HepG2 (cell line): Measurements from ENCODE around the gene CFL1. TPM values are rescaled to one million over a fixed set of nuclear protein-coding genes. Genes with fewer than 3 reads are reported as not detected.

Experiments used
- ARID2 ChIP-seq: sonication (generic); formaldehyde crosslinking; IDR thresholded peaks from 2 replicates; pipeline ENCODE4 v1.8.1; 2022; ENCODE audit warnings: mild to moderate bottlenecking, missing genetic modification reagents, borderline replicate concordance
- CENPX ChIP-seq: sonication (generic); formaldehyde crosslinking; IDR thresholded peaks from 2 replicates; pipeline ENCODE4 v1.9.0; 2021; ENCODE audit warnings: mild to moderate bottlenecking, missing genetic modification reagents, moderate library complexity
- GTF3A ChIP-seq: sonication (generic); formaldehyde crosslinking; conservative IDR thresholded peaks from 2 replicates; pipeline ENCODE4 v1.4.0; 2020; ENCODE audit warnings: mild to moderate bottlenecking, missing genetic modification reagents
- IRF2 ChIP-seq: IDR thresholded peaks from 2 replicates; pipeline ENCODE4 v1.6.1; 2018; ENCODE audit warnings: missing genetic modification reagents, missing compliant biosample characterization
- KDM6A ChIP-seq: IDR thresholded peaks from 2 replicates; pipeline ENCODE4 v1.6.1; 2016; ENCODE audit warnings: low read depth
- MAFF ChIP-seq: IDR thresholded peaks from 2 replicates; pipeline ENCODE4 v1.6.1; 2011; ENCODE audit warnings: low read depth, low read length, improper control_type of control experiment
- MLLT10 ChIP-seq: sonication (generic); formaldehyde crosslinking; IDR thresholded peaks from 2 replicates; pipeline ENCODE4 v1.4.0; 2020; ENCODE audit warnings: missing genetic modification reagents
- MTA3 ChIP-seq: sonication (generic); formaldehyde crosslinking; IDR thresholded peaks from 2 replicates; pipeline ENCODE4 v1.4.0; 2020; ENCODE audit warnings: missing genetic modification reagents
- MYNN ChIP-seq: sonication (generic); formaldehyde crosslinking; IDR thresholded peaks from 2 replicates; pipeline ENCODE4 v1.4.0; 2020; ENCODE audit warnings: mild to moderate bottlenecking, low read depth, missing genetic modification reagents
- NFYB ChIP-seq: sonication (generic); formaldehyde crosslinking; IDR thresholded peaks from 2 replicates; pipeline ENCODE4 v1.4.0; 2020; ENCODE audit warnings: missing genetic modification reagents
- RBAK ChIP-seq: sonication (generic); formaldehyde crosslinking; IDR thresholded peaks from 2 replicates; pipeline ENCODE4 v1.5.1; 2020; ENCODE audit warnings: mild to moderate bottlenecking, missing genetic modification reagents
- SALL2 ChIP-seq: sonication (generic); formaldehyde crosslinking; IDR thresholded peaks from 2 replicates; pipeline ENCODE4 v1.8.1; 2023; ENCODE audit warnings: mild to moderate bottlenecking, missing genetic modification reagents, inconsistent platforms
- TAF15 ChIP-seq: fragments of 200-400 bp; formaldehyde crosslinking; IDR thresholded peaks from one replicate; pipeline ENCODE4 v1.6.1; 2018; ENCODE audit warnings: mild to moderate bottlenecking, low read depth, low read length; ENCODE audit not compliant: poor library complexity, severe bottlenecking
- TARDBP ChIP-seq: sonication (generic); formaldehyde crosslinking; IDR thresholded peaks from 2 replicates; pipeline ENCODE4 v1.8.0; 2022; ENCODE audit warnings: mild to moderate bottlenecking, missing genetic modification reagents
- XRCC5 ChIP-seq: fragments of 200-400 bp; formaldehyde crosslinking; optimal IDR thresholded peaks from 2 replicates; pipeline ENCODE3; 2017; ENCODE audit warnings: mild to moderate bottlenecking, low read length
- ZNF235 ChIP-seq: sonication (generic); formaldehyde crosslinking; IDR thresholded peaks from 2 replicates; pipeline ENCODE4 v1.8.1; 2023; ENCODE audit warnings: mild to moderate bottlenecking, missing genetic modification reagents, borderline replicate concordance
- ZNF605 ChIP-seq: sonication (generic); formaldehyde crosslinking; IDR thresholded peaks from 2 replicates; pipeline ENCODE4 v1.8.0; 2022; ENCODE audit warnings: mild to moderate bottlenecking, missing genetic modification reagents
- ZNF761 ChIP-seq: sonication (generic); formaldehyde crosslinking; conservative IDR thresholded peaks from 2 replicates; pipeline ENCODE4 v1.4.0; 2020; ENCODE audit warnings: mild to moderate bottlenecking, missing genetic modification reagents
- ZNF878 ChIP-seq: sonication (generic); formaldehyde crosslinking; IDR thresholded peaks from 2 replicates; pipeline ENCODE4 v1.8.1; 2023; ENCODE audit warnings: mild to moderate bottlenecking, missing genetic modification reagents, moderate library complexity
- ZSCAN30 ChIP-seq: sonication (generic); formaldehyde crosslinking; IDR thresholded peaks from 2 replicates; pipeline ENCODE4 v1.5.0; 2020; ENCODE audit warnings: mild to moderate bottlenecking, missing genetic modification reagents
- polyA plus RNA-seq, 8 experiments: library from polyadenylated mRNA; depleted of rRNA in 3 of 8; stranded (reverse) in 7 of 8; unstranded in 1 of 8; fragments of >200 nt; fragmentation: Illumina TruSeq in 4 of 8; extraction: Trizol in 4 of 8; gene quantifications; 2 replicates each; pipeline versions ENCODE4 v1.2.1 to v1.2.3, GENCODE V29; 2011 to 2016; ENCODE audit warnings: low read depth in 4 of 8, missing spikeins in 1 of 8, mixed read lengths in 1 of 8; ENCODE audit not compliant: insufficient read depth in 1 of 8
- total RNA-seq, 5 experiments: library from RNA; depleted of rRNA; stranded (reverse); fragments of >200 nt; fragmentation: Illumina TruSeq; extraction: Trizol; gene quantifications; 2 replicates each; pipeline ENCODE4 v1.2.3, GENCODE V29; 2016; ENCODE audit warnings: low read depth in 1 of 5
- TF ChIP-seq, protein P1 (sequence below): sonication (generic); formaldehyde crosslinking; IDR thresholded peaks from 2 replicates; pipeline ENCODE4 v1.4.0; 2020; ENCODE audit warnings: mild to moderate bottlenecking, missing genetic modification reagents
- TF ChIP-seq, protein P2 (sequence below): sonication (generic); formaldehyde crosslinking; IDR thresholded peaks from 2 replicates; pipeline ENCODE4 v1.4.0; 2020; ENCODE audit warnings: missing genetic modification reagents
- TF ChIP-seq, protein P3 (sequence below): sonication (generic); formaldehyde crosslinking; conservative IDR thresholded peaks from 2 replicates; pipeline ENCODE4 v1.4.0; 2020; ENCODE audit warnings: missing genetic modification reagents
- TF ChIP-seq, protein P4 (sequence below): sonication (generic); formaldehyde crosslinking; IDR thresholded peaks from 2 replicates; pipeline ENCODE4 v1.4.0; 2020; ENCODE audit warnings: missing genetic modification reagents, low read depth, mild to moderate bottlenecking, borderline replicate concordance
- TF ChIP-seq, protein P5 (sequence below): conservative IDR thresholded peaks from 2 replicates; pipeline ENCODE4 v1.6.1; 2018; ENCODE audit warnings: missing genetic modification reagents

The CFL1 gene
- total and polyA plus RNA-seq, 2 of the 13 experiments (the other 11 are each of a cell fraction or from before 2014, with no cell fraction given) = 379 to 383 TPM

DNA sequence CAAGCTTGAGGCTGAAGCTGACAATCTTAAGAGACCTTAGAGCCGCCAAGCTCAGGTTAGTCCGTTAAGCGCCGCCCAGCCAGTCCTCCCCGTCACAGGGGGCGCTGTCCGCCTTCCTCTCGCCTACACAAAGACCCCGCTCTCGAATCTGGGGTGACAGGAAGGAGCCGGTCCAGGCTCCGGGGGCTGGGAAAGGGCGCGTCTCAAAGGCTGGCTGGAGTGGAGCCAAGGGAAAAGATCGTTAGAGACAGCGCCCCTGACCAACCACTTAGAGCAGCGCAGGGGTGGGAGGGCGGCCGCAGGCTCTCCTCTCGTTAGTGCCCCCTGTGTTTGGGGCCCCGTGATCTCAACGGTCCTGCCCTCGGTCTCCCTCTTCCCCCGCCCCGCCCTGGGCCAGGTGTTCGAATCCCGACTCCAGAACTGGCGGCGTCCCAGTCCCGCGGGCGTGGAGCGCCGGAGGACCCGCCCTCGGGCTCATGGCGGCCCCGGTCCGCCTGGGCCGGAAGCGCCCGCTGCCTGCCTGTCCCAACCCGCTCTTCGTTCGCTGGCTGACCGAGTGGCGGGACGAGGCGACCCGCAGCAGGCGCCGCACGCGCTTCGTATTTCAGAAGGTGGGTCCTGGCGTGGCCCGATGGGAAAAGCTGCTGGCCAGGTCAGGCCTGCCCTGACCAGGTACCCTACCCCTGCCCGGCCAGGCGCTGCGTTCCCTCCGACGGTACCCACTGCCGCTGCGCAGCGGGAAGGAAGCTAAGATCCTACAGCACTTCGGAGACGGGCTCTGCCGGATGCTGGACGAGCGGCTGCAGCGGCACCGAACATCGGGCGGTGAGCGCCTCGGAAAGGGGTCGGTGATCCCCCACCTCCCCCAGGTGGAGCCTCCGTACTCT, 2.5 kb upstream of the CFL1 start, which contains the start of gene MUS81 (continued):
- TF ChIP-seq RBAK (CRISPR knock-in tag) = no peak
- TF ChIP-seq KDM6A (CRISPR knock-in tag) = no peak
- TF ChIP-seq, protein P1, sequence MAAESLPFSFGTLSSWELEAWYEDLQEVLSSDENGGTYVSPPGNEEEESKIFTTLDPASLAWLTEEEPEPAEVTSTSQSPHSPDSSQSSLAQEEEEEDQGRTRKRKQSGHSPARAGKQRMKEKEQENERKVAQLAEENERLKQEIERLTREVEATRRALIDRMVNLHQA (CRISPR knock-in tag) = no peak
- no peak for TF ChIP-seq GTF3A
- TF ChIP-seq ZNF878 (CRISPR knock-in tag) = no peak; the same call in 1 of the 2 replicates
- TF ChIP-seq, protein P2, sequence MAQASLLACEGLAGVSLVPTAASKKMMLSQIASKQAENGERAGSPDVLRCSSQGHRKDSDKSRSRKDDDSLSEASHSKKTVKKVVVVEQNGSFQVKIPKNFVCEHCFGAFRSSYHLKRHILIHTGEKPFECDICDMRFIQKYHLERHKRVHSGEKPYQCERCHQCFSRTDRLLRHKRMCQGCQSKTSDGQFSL = no peak
- TF ChIP-seq, protein P3, sequence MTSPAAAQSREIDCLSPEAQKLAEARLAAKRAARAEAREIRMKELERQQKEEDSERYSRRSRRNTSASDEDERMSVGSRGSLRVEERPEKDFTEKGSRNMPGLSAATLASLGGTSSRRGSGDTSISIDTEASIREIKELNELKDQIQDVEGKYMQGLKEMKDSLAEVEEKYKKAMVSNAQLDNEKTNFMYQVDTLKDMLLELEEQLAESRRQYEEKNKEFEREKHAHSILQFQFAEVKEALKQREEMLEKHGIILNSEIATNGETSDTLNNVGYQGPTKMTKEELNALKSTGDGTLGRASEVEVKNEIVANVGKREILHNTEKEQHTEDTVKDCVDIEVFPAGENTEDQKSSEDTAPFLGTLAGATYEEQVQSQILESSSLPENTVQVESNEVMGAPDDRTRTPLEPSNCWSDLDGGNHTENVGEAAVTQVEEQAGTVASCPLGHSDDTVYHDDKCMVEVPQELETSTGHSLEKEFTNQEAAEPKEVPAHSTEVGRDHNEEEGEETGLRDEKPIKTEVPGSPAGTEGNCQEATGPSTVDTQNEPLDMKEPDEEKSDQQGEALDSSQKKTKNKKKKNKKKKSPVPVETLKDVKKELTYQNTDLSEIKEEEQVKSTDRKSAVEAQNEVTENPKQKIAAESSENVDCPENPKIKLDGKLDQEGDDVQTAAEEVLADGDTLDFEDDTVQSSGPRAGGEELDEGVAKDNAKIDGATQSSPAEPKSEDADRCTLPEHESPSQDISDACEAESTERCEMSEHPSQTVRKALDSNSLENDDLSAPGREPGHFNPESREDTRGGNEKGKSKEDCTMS (CRISPR knock-in tag) = no peak
- no peak for TF ChIP-seq ZNF235
- TF ChIP-seq MTA3 (CRISPR knock-in tag) = no peak
- 0 out of 2 replicates have a peak, but pooled peaks have one; percentile 48 for TF ChIP-seq ZSCAN30 (CRISPR knock-in tag)
- TF ChIP-seq MLLT10 (CRISPR knock-in tag) = no peak
- TF ChIP-seq ZNF761 (CRISPR knock-in tag) = 0 out of 2 replicates have a peak, but pooled peaks have one; percentile 18
- peak; percentile 52 for TF ChIP-seq TAF15
- no peak for TF ChIP-seq MAFF
- TF ChIP-seq, protein P4, sequence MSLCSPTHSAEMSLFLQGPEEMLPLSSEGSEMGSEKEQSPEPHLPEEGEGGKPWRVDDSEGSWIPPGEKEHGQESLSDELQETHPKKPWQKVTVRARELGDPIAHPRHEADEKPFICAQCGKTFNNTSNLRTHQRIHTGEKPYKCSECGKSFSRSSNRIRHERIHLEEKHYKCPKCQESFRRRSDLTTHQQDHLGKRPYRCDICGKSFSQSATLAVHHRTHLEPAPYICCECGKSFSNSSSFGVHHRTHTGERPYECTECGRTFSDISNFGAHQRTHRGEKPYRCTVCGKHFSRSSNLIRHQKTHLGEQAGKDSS = peak; percentile 49; the same call in 1 of the 2 replicates
- TF ChIP-seq SALL2 = peak; percentile 70
- TF ChIP-seq XRCC5 = peak; percentile 95
- TF ChIP-seq ZNF605 (CRISPR knock-in tag) = peak; percentile 31; the same call in 1 of the 2 replicates
- no peak for TF ChIP-seq CENPX (CRISPR knock-in tag)
- TF ChIP-seq MYNN (CRISPR knock-in tag) = no peak
- peak; percentile 67 for TF ChIP-seq TARDBP (CRISPR knock-in tag)
- TF ChIP-seq ARID2 (CRISPR knock-in tag) = no peak
- TF ChIP-seq, protein P5, sequence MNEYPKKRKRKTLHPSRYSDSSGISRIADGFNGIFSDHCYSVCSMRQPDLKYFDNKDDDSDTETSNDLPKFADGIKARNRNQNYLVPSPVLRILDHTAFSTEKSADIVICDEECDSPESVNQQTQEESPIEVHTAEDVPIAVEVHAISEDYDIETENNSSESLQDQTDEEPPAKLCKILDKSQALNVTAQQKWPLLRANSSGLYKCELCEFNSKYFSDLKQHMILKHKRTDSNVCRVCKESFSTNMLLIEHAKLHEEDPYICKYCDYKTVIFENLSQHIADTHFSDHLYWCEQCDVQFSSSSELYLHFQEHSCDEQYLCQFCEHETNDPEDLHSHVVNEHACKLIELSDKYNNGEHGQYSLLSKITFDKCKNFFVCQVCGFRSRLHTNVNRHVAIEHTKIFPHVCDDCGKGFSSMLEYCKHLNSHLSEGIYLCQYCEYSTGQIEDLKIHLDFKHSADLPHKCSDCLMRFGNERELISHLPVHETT = peak; percentile 80
- peak; percentile 75 for TF ChIP-seq NFYB (CRISPR knock-in tag)
- peak; percentile 77; the same call in 1 of the 2 replicates for TF ChIP-seq IRF2
